Left hindlimb (tissue), 1 donor: ENCODE data around the gene ALDH1L1.
"Not testable (repeated sequence)": the region's sequence is repeated elsewhere in the genome, so short reads cannot be mapped to it uniquely, and the experiment has no call there.

Experiments used
- DNase-seq: peaks from one replicate; pipeline ENCODE4 v3.0.0-alpha.2; 2018

Gene ALDH1L1

GRCh38 chr3:126104028-126104635 lies 76.3 kb downstream of the ALDH1L1 start:
- no peak for DNase-seq

GRCh38 chr3:126103121-126104027 lies 77.0 kb downstream of the ALDH1L1 start:
- DNase-seq, result no peak

- peak; percentile 58 for DNase-seq
Measured at GRCh38 chr3:126102530-126102951, 77.8 kb downstream of the ALDH1L1 start.

- DNase-seq, result no peak
Measured at GRCh38 chr3:126102011-126102410, 78.4 kb downstream of the ALDH1L1 start.

- DNase-seq, result no peak
Measured at GRCh38 chr3:126101521-126101982, 78.8 kb downstream of the ALDH1L1 start.

- no peak for DNase-seq
Measured at GRCh38 chr3:126100634-126101301, 79.6 kb downstream of the ALDH1L1 start.

GRCh38 chr3:126100269-126100633 lies 80.1 kb downstream of the ALDH1L1 start:
- no peak for DNase-seq

GRCh38 chr3:126098391-126098858 lies 82.0 kb downstream of the ALDH1L1 start:
- no peak for DNase-seq

GRCh38 chr3:126097801-126098200 lies 82.6 kb downstream of the ALDH1L1 start:
- no peak for DNase-seq

- DNase-seq, result not testable (repeated sequence)
Measured at GRCh38 chr3:126096274-126096673, 84.1 kb downstream of the ALDH1L1 start.

GRCh38 chr3:126092128-126092527 lies 88.3 kb downstream of the ALDH1L1 start:
- not testable (repeated sequence) for DNase-seq

GRCh38 chr3:126087552-126088175 lies 92.7 kb downstream of the ALDH1L1 start:
- no peak for DNase-seq

GRCh38 chr3:126085841-126086240 lies 94.5 kb downstream of the ALDH1L1 start:
- DNase-seq, result no peak

- no peak for DNase-seq
Measured at GRCh38 chr3:126085276-126085675, 95.1 kb downstream of the ALDH1L1 start.

GRCh38 chr3:126084768-126085180 lies 95.6 kb downstream of the ALDH1L1 start:
- DNase-seq, result no peak

- peak; percentile 94 for DNase-seq
Measured at GRCh38 chr3:126083913-126084767, 96.2 kb downstream of the ALDH1L1 start, which contains the start of gene SLC41A3. SLC41A3 (minus strand) TSS chr3:126084124; CDS start chr3:126068219, 15,905 bp downstream.

GRCh38 chr3:126083511-126083912 lies 96.9 kb downstream of the ALDH1L1 start:
- DNase-seq, result no peak

- no peak for DNase-seq
Measured at GRCh38 chr3:126083138-126083445, 97.3 kb downstream of the ALDH1L1 start.

GRCh38 chr3:126082362-126083137 lies 97.8 kb downstream of the ALDH1L1 start:
- no peak for DNase-seq

GRCh38 chr3:126081618-126082361 lies 98.6 kb downstream of the ALDH1L1 start:
- DNase-seq, result no peak
